KG1 (cell line): ENCODE results near the gene CRYGN.

ENCODE experiments used
- DNase-seq: peaks from one replicate; lab custom pipeline; 2025; lab: John Stamatoyannopoulos, UW

The CRYGN gene

DNA sequence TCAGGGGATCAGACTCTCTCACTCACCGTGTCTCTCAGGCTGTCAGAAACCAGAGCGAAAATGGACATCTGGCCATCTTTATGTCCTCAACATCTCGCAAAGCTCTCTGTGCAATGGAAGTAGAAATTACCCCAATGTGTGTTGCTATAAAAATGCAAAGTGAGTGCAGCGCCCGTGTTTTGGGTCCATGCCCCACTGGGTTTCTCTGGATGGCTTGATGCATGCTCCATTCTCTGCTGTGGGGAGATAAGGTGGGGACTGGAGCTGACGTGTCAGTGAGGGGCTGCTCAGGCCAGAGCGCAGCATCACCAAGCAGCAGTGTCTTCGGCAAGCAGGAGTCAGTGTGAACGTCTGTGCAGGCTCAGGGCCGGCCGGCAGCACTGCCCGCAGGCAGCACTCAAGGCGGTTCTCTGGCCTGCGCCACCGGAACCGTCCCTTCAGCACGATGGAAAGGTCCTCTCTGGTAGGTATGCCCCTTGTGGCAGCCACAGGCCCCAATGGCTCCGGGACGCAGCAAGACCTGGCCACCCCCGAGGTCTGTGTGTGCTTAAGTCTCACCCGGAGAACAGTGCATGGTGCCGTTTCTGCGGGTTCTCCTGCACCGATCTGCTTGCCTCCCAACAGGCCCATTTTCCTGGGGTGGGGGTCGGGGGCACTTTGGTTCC is 60.3 kb downstream of the CRYGN start:
- no peak for DNase-seq

DNA sequence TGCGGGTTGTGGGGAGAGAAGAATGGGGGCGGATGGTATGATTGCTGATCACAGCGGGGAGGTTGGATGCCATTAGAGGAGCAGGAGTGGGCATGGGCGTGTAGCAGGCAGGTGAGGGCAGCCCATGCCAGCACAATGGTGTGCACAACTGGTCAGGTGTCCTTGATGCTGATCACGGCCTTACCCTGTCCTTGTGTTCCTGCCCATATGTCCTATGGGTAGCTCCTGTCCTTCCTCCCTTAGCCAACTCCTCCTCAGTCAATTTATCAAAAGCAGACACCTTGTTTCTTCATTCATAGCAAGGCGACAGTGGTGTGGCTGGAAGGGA is 60.8 kb downstream of the CRYGN start:
- no peak for DNase-seq
